ENCODE results near the gene KRTAP10-9.

Gene KRTAP10-9

DNA sequence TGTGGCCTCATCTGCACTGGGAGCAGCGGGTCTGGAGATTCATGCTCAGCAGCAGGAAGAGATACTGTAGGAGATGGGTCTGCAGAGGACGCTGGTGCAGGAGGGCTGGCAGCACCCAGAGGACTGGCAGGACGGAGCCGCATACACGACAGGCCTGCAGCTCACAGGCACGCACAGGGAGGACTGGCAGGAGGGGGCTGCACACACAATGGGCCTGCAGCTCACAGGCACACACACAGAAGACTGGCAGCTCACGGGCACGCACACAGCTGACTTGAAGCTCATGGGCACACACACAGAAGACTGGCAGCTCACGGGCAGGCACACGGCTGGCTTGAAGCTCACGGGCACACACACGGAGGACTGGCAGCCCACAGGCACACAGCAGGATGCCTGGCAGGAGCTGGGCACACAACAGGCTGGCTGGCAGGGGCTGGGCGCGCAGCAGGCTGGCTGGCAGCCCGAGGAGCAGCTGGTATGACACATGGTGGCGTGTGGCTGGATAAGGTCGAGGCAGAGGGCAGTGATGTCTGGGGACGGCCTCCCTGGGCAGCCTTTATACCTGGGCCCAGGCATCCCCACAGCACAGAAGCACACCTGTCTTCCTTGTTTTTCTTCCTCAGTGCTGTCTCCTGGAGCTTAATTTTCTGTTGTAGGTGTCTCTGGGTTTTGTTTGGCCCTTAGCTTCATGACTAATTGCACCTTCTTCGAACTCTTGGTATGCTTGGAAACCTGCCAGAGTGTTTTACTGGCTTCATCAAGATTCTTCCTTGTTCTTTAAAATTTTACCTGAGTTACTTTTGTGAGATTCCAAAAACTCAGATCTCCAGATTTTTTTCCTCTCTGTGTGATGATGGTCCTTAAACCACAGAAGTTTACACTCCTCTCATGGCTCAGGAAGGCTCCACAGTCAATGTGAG, 39.8 kb downstream of the KRTAP10-9 start, which contains the start of gene KRTAP12-2:
Gene KRTAP12-2, minus strand, starts transcription at position 527 of the 920 bp plus-strand sequence. Its CDS starts 41 bp downstream, at position 486.
- DNase-seq (ENCODE audit: low read depth in 2 of 2): no peak

DNA sequence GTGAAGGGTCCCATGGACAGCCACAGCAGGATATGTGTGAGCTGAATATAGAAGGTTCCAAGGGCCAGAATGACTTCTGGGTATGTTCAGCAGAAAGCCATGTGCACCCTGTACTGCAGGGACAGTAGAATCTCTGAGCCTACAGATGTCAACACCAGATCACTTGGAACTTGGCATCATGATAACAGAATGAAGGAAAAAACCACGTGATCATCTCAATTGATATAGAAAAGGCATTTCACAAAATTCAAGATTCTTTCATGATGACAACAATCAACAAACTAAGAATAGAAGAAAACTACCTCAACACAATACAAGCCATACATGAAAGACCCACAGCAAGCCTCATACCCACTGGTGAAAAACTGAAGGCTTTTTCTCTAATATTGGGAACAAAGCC, 40.7 kb downstream of the KRTAP10-9 start:
- DNase-seq (ENCODE audit: low read depth in 2 of 2): no peak

DNA sequence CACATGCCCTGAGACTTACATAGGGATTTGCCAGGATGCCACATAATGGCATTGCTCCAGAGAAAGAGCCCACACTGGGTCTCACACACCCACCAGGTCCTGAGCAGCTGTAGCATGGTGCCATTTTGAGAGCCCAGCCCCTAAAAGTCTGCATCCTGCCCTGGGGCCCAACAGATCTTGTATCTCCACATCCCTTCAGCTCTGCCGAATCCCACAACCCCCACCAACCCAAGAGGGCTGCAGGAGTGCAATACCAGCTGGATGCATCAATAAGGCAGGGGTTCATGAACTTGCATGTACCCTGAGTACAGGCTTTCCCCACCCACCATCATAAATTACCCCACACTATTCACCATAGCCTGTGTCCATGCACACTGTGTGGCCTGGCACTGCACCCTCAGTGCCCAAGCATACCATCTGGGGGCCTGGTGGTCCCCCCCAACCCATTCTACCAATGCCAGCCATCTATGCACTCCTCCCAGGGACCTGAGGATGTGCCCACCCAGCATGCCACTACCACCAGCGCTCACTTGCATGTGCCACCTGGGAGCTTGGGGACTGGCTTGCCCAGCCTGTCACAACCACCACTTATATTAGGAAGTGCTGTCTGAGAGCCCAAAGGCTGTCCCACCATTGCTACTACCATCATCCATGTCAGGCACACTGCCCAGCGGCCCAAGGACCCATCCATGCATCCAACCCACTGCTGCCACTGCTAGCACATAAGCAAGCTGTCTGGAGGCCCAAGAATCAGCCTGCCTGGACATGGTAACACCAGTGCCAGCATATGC, 43.9 kb downstream of the KRTAP10-9 start:
- no peak for DNase-seq (ENCODE audit: low read depth in 2 of 2)

DNA sequence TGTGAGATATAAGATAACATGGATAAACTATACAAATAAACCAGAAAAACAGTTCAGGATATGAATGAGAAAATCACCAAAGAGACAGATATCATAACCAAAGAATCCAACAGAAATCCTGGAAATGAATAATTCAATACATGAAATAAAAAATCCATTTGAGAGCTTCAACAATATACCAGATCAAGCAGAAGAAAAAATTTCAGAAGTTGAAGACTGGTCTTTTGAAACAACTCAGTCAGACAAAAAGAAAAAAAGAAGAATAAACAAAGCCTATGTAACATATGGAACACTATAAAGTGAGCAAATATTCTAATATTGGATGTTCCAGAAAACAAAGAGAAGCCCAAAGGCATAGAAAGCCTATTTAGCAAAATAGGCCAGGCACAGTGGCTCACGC, 45.0 kb downstream of the KRTAP10-9 start:
- DNase-seq (ENCODE audit: low read depth in 2 of 2): no peak

DNA sequence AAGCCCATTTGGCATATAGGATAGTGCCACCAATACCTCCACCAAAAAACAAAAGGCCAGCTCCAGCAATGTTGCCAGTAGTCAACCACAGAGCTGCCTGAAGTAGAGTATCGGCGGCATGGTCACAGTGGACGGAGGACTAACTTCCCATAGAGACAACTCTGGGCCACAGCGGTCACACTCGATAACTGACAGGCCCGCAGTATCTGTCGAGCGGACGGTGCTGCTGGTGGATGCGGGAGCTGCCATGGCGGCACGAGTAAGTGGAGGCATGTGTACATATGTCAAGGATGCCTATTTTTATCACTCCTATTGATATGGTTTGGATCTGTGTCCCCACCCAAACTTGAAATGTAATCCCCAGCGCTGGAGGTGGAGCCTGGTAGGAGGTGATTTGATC, 51.0 kb downstream of the KRTAP10-9 start:
- DNase-seq (ENCODE audit: low read depth in 2 of 2): no peak
